Kidney (tissue), 14 donors: Measurements from ENCODE around the gene HOTAIR. TPM values are rescaled to one million over a fixed set of nuclear protein-coding genes. Genes with fewer than 3 reads are reported as not detected.

Source experiments
- DNase-seq, 5 donors: peaks; one replicate each; pipeline ENCODE4 v3.0.0-alpha.2; 2013 to 2020
- FAIRE-seq: peaks from 2 replicates; lab custom pipeline; 2012; peaks lifted over from hg19 to GRCh38; lab: Jason Lieb, UNC
- H3K27ac ChIP-seq, 2 donors: one replicate each; pipeline ENCODE4 v1.7.0; 2013; ENCODE audit warnings: low read depth in 2 of 2, low read length in 2 of 2, inconsistent platforms in 1 of 2
- H3K27me3 ChIP-seq: one replicate; pipeline ENCODE4 v1.7.1; 2013; ENCODE audit warnings: low read length, inconsistent platforms; ENCODE audit not compliant: control insufficient read depth, insufficient read depth
- H3K36me3 ChIP-seq, 3 donors: one replicate each; pipeline versions ENCODE4 v1.7.0 to v1.7.1; 2013; ENCODE audit warnings: low read length in 3 of 3, control low read depth in 1 of 3, inconsistent platforms in 1 of 3; ENCODE audit not compliant: insufficient read depth in 3 of 3, control insufficient read depth in 2 of 3
- H3K4me1 ChIP-seq, 3 donors: one replicate each; pipeline versions ENCODE4 v1.7.0 to v1.7.1; 2013; ENCODE audit warnings: low read length in 3 of 3, inconsistent platforms in 1 of 3, low read depth in 1 of 3; ENCODE audit not compliant: control insufficient read depth in 2 of 3, insufficient read depth in 2 of 3
- H3K4me3 ChIP-seq, 3 donors: one replicate each; pipeline versions ENCODE4 v1.7.0 to v1.8.1; 2013; ENCODE audit warnings: low read length in 3 of 3, control low read depth in 1 of 3, inconsistent platforms in 1 of 3
- H3K9ac ChIP-seq, 3 donors: one replicate each; pipeline versions ENCODE4 v1.7.0 to v1.7.1; 2013; ENCODE audit warnings: low read length in 3 of 3, control low read depth in 1 of 3, inconsistent platforms in 1 of 3
- H3K9me3 ChIP-seq, 3 donors: one replicate each; pipeline versions ENCODE4 v1.7.0 to v1.7.1; 2013; ENCODE audit warnings: low read length in 3 of 3, control low read depth in 1 of 3, inconsistent platforms in 1 of 3; ENCODE audit not compliant: control insufficient read depth in 2 of 3, insufficient read depth in 1 of 3
- CTCF ChIP-seq: IDR thresholded peaks from 3 replicates; pipeline ENCODE4 v1.5.1; 2012; ENCODE audit warnings: mild to moderate bottlenecking, moderate library complexity, borderline replicate concordance; ENCODE audit not compliant: insufficient read depth; ENCODE audit errors: extremely low read depth
- intact Hi-C: fragments of 100-400 bp; cut with DNase I; formaldehyde crosslinking; loops from one replicate; pipeline ENCODE4 v1.11.1; 2022
- polyA plus RNA-seq: library from polyadenylated mRNA; stranded (reverse); fragments of 350-450 nt; fragmentation: Illumina TruSeq; extraction: RNeasy Lipid Tissue Mini Kit (QIAGEN cat#74804); gene quantifications from one replicate; pipeline ENCODE4 v1.2.3, GENCODE V29; 2014; ENCODE audit warnings: low read depth, low replicate concordance; ENCODE audit not compliant: insufficient read depth
- total RNA-seq: library from RNA; stranded (reverse); fragmentation: NEBNext Ultra II Directional; extraction: Animal tissue kit (Norgen Biotek cat#: 25700); gene quantifications from one replicate; pipeline ENCODE4 v1.2.1, GENCODE V29; 2021
- donor health status: control.
- donor health status: control.
- donor health status: control.
- donor health status: control.
- donor health status: control.
- donor health status: DM: yes; HTN: yes; CAD: no.
- donor health status: Normal renal cell carcinoma (clear cell type).

Gene HOTAIR
- total and polyA plus RNA-seq, 2 donors from 2014 or later: 0.52 to 0.76 TPM

- DNase-seq (no peak), FAIRE-seq (no peak)
- Histone ChIP-seq H3K27me3 (peaks cover 83% of the 10 kb centered on the region), H3K4me1 (peaks cover 0 to 2% (median 0%) of the 10 kb centered on the region in 3 donors), H3K36me3 (no peaks in the 10 kb centered on the region), H3K27ac (no peak overlapping the region), H3K4me3 (no peak overlapping the region), H3K9ac (no peak overlapping the region), H3K9me3 (no peaks in the 10 kb centered on the region)
- no peak for TF ChIP-seq CTCF
- intact Hi-C loops: no loop called here
These were observed 33.0 kb downstream of the HOTAIR start for GRCh38 chr12:53941750-53942149.

GRCh38 chr12:53941187-53941586 lies 33.6 kb downstream of the HOTAIR start:
- intact Hi-C loops: no loop called here
- no peak for DNase-seq
- peaks cover 81% of the 10 kb centered on the region for H3K27me3 ChIP-seq
- no peaks in the 10 kb centered on the region for H3K36me3 ChIP-seq
- no peak for FAIRE-seq
- H3K27ac ChIP-seq: no peak overlapping the region
- H3K9me3 ChIP-seq: no peaks in the 10 kb centered on the region
- H3K4me3 ChIP-seq: no peak overlapping the region
- H3K9ac ChIP-seq: no peak overlapping the region
- TF ChIP-seq CTCF: no peak
- peaks cover 0 to 2% (median 0%) of the 10 kb centered on the region in 3 donors for H3K4me1 ChIP-seq

- FAIRE-seq: no peak
- DNase-seq: peak in 1 of 5 donors; percentile 11
- H3K36me3 ChIP-seq: no peaks in the 10 kb centered on the region
- H3K4me1 ChIP-seq: peaks cover 0 to 2% (median 0%) of the 10 kb centered on the region in 3 donors
- no peak overlapping the region for H3K27ac ChIP-seq
- no peak overlapping the region for H3K4me3 ChIP-seq
- peaks cover 81% of the 10 kb centered on the region for H3K27me3 ChIP-seq
- intact Hi-C loops: no loop called here
- no peaks in the 10 kb centered on the region for H3K9me3 ChIP-seq
- no peak for TF ChIP-seq CTCF
- no peak overlapping the region for H3K9ac ChIP-seq
These were observed 34.2 kb downstream of the HOTAIR start for GRCh38 chr12:53940443-53941014.
